HUES48 (cell line): Measurements from ENCODE around the gene LRP1B.
A peak's percentile ranks its signal among the peaks of the same experiment; 100 is the strongest.

Experiments
- H3K27ac ChIP-seq: one replicate; pipeline ENCODE4 v1.7.0; 2013; ENCODE audit warnings: low read depth, low read length, inconsistent platforms
- H3K27me3 ChIP-seq: 2 replicates; pipeline ENCODE4 v1.6.1; 2013; ENCODE audit warnings: mild to moderate bottlenecking, low read length; ENCODE audit not compliant: control insufficient read depth, insufficient read depth
- H3K36me3 ChIP-seq: 2 replicates; pipeline ENCODE4 v1.6.1; 2013; ENCODE audit warnings: low read length; ENCODE audit not compliant: control insufficient read depth, insufficient read depth
- H3K4me1 ChIP-seq: 2 replicates; pipeline ENCODE4 v1.6.1; 2013; ENCODE audit warnings: mild to moderate bottlenecking, low read length; ENCODE audit not compliant: control insufficient read depth, insufficient read depth
- H3K4me3 ChIP-seq: 2 replicates; pipeline ENCODE4 v1.5.1; 2013; ENCODE audit warnings: mild to moderate bottlenecking, low read depth, low read length
- H3K9ac ChIP-seq: 2 replicates; pipeline ENCODE4 v1.6.1; 2013; ENCODE audit warnings: mild to moderate bottlenecking, low read depth, low read length, moderate library complexity
- H3K9me3 ChIP-seq: 2 replicates; pipeline ENCODE4 v1.6.1; 2013; ENCODE audit warnings: low read length; ENCODE audit not compliant: control insufficient read depth, insufficient read depth

The LRP1B gene

DNA sequence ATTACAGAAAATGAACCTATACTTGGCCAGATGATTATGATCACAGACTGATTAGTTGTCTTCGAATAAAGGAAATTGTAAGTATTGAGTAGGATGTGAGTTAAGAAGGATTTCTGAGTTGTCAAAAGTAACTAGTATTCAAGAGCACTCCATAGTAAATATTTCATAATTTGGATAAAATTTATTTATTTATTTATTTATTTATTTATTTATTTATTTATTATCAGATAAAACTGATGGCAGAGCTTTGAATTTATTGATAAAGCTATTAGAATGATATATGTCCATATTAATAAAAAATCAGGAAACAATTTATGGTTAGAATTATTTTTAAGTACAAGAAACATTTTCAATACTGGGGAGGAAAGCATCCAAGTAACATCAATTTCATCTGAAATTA lies 1634.1 kb downstream of the LRP1B start:
- Histone ChIP-seq H3K36me3 (no peaks in the 10 kb centered on the region), H3K4me1 (no peaks in the 10 kb centered on the region), H3K27ac (no peak overlapping the region), H3K9me3 (no peaks in the 10 kb centered on the region), H3K9ac (no peak overlapping the region), H3K27me3 (no peaks in the 10 kb centered on the region), H3K4me3 (no peak overlapping the region)

DNA sequence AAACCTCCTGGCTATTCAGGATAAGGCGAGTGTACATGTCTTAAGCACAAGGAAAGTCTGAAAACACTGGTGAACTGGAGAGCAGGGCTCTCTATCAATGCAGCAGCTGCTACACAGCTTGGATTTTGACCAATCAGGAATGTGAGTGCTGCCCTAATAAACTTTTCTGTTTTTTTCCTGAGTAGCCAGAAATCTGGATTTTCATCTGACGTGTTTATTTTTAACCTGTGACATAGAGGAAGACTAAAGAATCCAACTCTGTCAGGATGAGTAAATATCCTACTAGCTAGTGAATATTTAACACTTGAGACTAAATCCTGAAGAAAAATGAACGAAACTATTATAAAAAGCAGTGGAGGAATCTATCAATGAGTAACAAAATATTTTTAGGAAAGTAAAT lies 1638.9 kb downstream of the LRP1B start:
- H3K9me3 ChIP-seq: no peaks in the 10 kb centered on the region
- peaks cover 4% of the 10 kb centered on the region; the same call in 1 of the 2 replicates for H3K4me1 ChIP-seq
- H3K27me3 ChIP-seq: no peaks in the 10 kb centered on the region
- no peak overlapping the region for H3K4me3 ChIP-seq
- H3K27ac ChIP-seq: no peak overlapping the region
- no peak overlapping the region for H3K9ac ChIP-seq
- H3K36me3 ChIP-seq: no peaks in the 10 kb centered on the region

DNA sequence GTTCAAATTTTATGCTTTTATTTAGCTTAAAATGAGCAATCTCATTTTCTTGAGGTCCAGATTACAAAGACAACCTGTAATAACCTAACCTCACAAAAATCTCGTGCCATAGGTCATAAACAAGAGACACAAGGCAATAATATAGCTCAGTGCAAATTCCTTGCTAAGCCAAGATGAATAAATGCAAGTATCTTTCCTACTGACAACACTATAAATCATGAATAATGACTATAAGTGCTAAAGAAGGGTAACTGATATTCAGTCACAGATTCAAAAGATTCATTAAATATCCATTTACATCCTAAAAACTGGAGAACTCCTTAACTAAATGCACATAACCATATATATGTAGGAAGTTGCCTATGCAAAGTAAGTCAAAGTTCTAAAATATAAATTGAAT lies 1641.6 kb downstream of the LRP1B start:
- no peaks in the 10 kb centered on the region for H3K36me3 ChIP-seq
- H3K4me3 ChIP-seq: no peak overlapping the region
- H3K4me1 ChIP-seq: peaks cover 4% of the 10 kb centered on the region; the same call in 1 of the 2 replicates
- H3K9me3 ChIP-seq: no peaks in the 10 kb centered on the region
- no peak overlapping the region for H3K27ac ChIP-seq
- no peak overlapping the region for H3K9ac ChIP-seq
- H3K27me3 ChIP-seq: no peaks in the 10 kb centered on the region

DNA sequence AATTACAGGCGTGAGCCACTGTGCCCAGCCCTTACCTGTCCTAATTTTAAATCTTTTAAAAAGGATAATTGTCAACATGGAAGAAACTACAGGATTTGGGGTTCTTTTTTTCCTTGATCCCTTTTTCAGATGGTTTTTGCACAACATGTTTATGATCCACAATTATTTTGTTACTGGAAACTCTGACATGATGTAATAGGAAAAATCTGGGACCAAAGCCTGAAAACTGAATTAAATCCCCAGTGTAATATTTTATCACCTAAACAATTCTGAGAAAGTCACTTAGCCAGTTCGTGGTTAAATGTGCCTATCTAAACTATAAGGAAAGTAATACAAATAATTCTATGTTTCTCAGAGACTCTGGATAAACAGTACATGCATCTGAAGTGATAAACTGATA lies 1649.7 kb downstream of the LRP1B start:
- no peak overlapping the region for H3K9ac ChIP-seq

DNA sequence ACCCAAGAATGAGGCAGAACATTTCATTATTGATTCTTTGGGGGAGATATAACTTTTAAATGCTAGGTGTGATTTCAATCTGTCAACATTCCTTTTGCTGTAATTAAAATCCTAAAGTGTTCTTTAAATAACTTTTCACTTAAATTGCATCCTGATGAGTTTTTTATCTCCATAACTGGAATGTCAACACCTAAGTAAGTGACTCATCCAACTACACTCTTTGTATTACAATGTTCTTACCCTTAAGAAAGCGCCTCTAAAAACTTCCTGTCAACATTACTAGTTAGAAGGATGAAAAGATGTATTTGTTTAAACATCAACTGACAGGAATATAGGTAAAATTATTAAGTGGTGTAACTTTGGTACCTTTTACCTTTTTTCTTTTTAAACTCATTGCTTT lies 1657.0 kb downstream of the LRP1B start:
- Histone ChIP-seq H3K9me3 (no peaks in the 10 kb centered on the region), H3K4me3 (0 out of 2 replicates have a peak overlapping the region, but pooled peaks have one; percentile 14), H3K27ac (peak overlapping the region; percentile 69), H3K36me3 (no peaks in the 10 kb centered on the region), H3K9ac (no peak overlapping the region), H3K27me3 (no peaks in the 10 kb centered on the region), H3K4me1 (peaks cover 8% of the 10 kb centered on the region)

More for the DNA sequence above, 1649.7 kb downstream of the LRP1B start:
- Histone ChIP-seq H3K4me3 (no peak overlapping the region), H3K27ac (no peak overlapping the region), H3K4me1 (no peaks in the 10 kb centered on the region), H3K9me3 (no peaks in the 10 kb centered on the region), H3K27me3 (no peaks in the 10 kb centered on the region), H3K36me3 (no peaks in the 10 kb centered on the region)

DNA sequence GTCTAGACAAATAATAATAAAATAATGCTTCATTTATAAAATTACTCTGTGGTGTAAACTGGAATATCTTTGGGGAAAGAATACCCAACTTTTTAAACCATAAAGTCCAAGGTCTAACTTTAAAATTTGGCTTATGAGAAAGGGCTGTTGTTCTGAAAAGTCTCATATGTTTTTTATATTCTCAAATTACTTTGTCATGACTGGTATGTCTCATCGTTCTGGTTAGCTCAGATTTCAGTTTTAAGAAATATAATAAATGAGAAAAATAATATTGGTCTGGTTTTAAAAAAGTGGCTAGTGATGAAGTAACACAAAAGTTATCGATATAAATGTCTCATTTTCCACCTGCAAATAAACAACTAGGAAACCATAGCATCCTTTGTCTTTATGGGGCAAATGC lies 1658.1 kb downstream of the LRP1B start:
- Histone ChIP-seq H3K27me3 (no peaks in the 10 kb centered on the region), H3K4me1 (peaks cover 8% of the 10 kb centered on the region), H3K27ac (no peak overlapping the region), H3K9ac (no peak overlapping the region), H3K4me3 (no peak overlapping the region), H3K9me3 (no peaks in the 10 kb centered on the region), H3K36me3 (no peaks in the 10 kb centered on the region)

DNA sequence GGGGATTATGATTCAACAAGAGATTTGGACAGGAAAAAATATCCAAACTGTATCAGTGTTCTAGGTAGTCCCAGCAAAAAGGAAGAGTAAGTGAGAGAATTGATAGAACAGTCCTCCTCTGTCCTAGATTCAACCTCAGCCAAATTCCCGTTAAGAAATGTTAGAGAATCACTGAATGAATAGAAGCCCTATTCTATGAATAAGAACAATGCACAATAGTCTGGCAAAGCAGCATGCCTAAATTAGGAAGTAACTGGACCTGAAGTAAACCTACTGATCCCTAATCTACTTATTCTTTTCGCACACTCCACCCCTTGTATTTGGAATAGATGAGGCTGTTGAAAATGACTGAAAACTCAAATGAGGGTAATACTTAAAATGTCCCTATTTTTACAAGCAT lies 1665.5 kb downstream of the LRP1B start:
- Histone ChIP-seq H3K4me3 (no peak overlapping the region), H3K4me1 (no peaks in the 10 kb centered on the region), H3K9ac (no peak overlapping the region), H3K36me3 (no peaks in the 10 kb centered on the region), H3K27ac (no peak overlapping the region), H3K9me3 (no peaks in the 10 kb centered on the region), H3K27me3 (no peaks in the 10 kb centered on the region)

DNA sequence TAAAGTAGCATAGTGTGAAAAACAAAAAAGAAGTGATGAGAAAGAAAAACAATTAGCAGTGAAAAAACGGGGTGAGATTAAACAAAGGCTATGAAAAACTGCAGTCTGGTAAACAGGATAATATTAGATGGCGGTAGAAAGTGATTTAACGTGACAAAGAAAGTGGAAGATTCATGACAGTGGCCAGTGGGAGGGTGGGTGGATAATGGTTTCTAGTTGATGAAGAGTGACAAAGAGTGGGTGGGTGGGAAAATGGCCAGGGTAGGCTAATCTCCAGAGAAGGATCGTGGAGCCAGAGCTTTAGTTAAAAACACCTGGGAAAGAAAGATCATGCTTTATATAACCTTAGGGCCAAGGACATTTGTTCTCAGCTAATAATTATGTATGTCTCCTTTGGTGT lies 1667.8 kb downstream of the LRP1B start:
- Histone ChIP-seq H3K4me3 (no peak overlapping the region), H3K9ac (no peak overlapping the region), H3K27me3 (no peaks in the 10 kb centered on the region), H3K9me3 (no peaks in the 10 kb centered on the region), H3K4me1 (no peaks in the 10 kb centered on the region), H3K27ac (no peak overlapping the region), H3K36me3 (no peaks in the 10 kb centered on the region)

DNA sequence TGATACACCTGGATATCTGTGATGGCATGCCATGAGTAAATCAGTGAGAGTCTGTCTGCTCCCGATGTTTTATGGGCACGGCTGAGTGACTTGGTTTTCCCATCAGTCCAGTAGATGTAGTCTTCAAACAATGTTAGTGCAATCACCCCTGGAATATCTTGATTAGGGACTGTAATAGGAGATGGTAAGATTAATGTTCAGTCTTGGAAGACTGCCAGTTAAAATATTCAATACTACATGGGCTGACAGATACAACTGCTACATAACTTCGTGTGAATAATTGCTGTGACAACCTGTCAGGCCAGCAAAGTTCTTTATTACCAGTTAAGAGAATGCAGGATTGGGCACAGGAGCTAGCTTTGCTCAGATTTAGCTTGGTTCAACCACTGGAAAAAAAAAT lies 1673.3 kb downstream of the LRP1B start:
- Histone ChIP-seq H3K27ac (no peak overlapping the region), H3K36me3 (no peaks in the 10 kb centered on the region), H3K4me3 (no peak overlapping the region), H3K4me1 (no peaks in the 10 kb centered on the region), H3K9ac (no peak overlapping the region), H3K9me3 (no peaks in the 10 kb centered on the region), H3K27me3 (no peaks in the 10 kb centered on the region)

DNA sequence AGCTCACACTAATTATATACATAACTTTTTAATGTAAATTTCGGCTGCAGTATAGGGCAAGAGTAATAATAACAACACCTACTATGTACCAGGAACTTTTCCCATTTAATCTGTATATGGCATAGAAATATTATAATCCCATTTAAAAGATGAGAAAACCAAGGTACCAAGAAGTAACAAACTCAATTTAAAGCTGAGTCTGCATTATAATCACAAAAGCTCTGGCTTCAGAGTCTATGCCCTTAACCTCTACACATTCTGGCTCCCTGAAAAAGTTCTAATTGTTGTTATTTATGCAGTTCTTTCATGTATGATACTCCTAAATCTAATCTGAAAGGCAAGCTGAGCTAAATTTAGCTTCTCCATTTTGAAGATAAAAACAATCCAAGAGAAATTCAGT lies 1675.5 kb downstream of the LRP1B start:
- Histone ChIP-seq H3K27me3 (no peaks in the 10 kb centered on the region), H3K27ac (no peak overlapping the region), H3K9me3 (no peaks in the 10 kb centered on the region), H3K4me1 (no peaks in the 10 kb centered on the region), H3K4me3 (no peak overlapping the region), H3K36me3 (no peaks in the 10 kb centered on the region), H3K9ac (no peak overlapping the region)

DNA sequence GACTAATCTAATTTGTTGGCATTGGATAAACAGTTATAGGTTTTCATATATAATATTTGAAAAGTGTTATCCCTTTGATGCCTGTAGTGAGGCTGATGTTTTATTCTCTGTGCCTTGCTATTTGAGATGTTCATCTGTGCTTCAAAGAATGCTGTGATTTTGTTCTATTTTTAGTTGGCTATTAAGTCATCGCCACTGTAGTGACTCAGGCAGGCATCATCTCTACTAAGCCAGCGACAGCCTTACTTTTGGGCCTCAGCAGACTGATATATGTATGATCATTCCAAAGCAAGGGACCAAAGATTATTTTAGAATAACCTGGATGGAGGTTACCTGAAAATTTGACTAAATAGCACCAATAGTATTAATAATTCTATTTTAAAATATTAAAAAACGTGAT lies 1676.1 kb downstream of the LRP1B start:
- Histone ChIP-seq H3K9ac (no peak overlapping the region), H3K9me3 (no peaks in the 10 kb centered on the region), H3K27me3 (no peaks in the 10 kb centered on the region), H3K27ac (no peak overlapping the region), H3K36me3 (no peaks in the 10 kb centered on the region), H3K4me3 (no peak overlapping the region), H3K4me1 (no peaks in the 10 kb centered on the region)

DNA sequence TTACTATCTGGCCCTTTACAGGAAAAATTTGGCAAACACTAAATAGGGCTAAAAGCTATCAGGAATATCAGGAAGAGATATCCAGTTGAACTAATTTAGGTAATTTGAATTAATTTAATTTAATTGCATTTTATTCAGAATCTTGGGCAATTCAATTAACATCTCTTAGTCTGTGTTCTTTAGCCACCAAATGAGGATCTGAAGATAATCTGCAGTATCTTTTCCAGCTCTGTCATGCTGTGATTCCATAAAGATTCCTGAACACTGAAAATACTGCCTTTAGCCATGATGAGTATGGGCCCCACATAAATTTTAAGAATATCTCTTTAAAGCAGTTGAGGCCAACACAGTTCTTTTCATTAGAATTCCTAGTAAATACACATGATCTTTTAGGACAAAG lies 1679.5 kb downstream of the LRP1B start:
- no peaks in the 10 kb centered on the region for H3K36me3 ChIP-seq
- H3K9me3 ChIP-seq: no peaks in the 10 kb centered on the region
- no peaks in the 10 kb centered on the region for H3K4me1 ChIP-seq
- no peak overlapping the region for H3K4me3 ChIP-seq
- H3K27ac ChIP-seq: no peak overlapping the region
- H3K9ac ChIP-seq: no peak overlapping the region
- no peaks in the 10 kb centered on the region for H3K27me3 ChIP-seq
